Stomach (tissue), 9 donors: Measurements from ENCODE around the gene ERC2. TPM values are rescaled to one million over a fixed set of nuclear protein-coding genes. Genes with fewer than 3 reads are reported as not detected.

Source experiments
- DNase-seq, 2 donors: peaks; one replicate each; pipeline versions ENCODE4 v3.0.0 to v3.0.0-alpha.2; 2013 to 2019
- H3K27ac ChIP-seq, 5 donors: fragments of 200-600 bp in 4 of 5; sonication (generic) in 4 of 5; one replicate each; pipeline ENCODE4 v1.5.1; 2013 to 2019; ENCODE audit warnings: mild to moderate bottlenecking in 1 of 5, moderate library complexity in 1 of 5
- H3K27me3 ChIP-seq, 3 donors: fragments of 200-600 bp; sonication (generic); one replicate each; pipeline ENCODE4 v1.5.1; 2017 to 2019; ENCODE audit warnings: mixed run types in 1 of 3
- H3K36me3 ChIP-seq, 4 donors: fragments of 200-600 bp; sonication (generic); 1 replicate in 3 of 4; 2 replicates in 1 of 4; pipeline ENCODE4 v1.5.1; 2016 to 2019
- H3K4me1 ChIP-seq, 4 donors: fragments of 200-600 bp; sonication (generic); one replicate each; pipeline ENCODE4 v1.5.1; 2016 to 2019
- H3K4me3 ChIP-seq, 4 donors: fragments of 200-600 bp; sonication (generic) in 3 of 4; one replicate each; pipeline ENCODE4 v1.5.1; 2016 to 2019; ENCODE audit warnings: mild to moderate bottlenecking in 1 of 4
- H3K9me3 ChIP-seq, 4 donors: fragments of 200-600 bp; sonication (generic); one replicate each; pipeline ENCODE4 v1.5.1; 2016 to 2019
- CTCF ChIP-seq, 7 experiments: fragments of 450-650 bp in 4 of 7; fragments of 200-600 bp in 3 of 7; sonication (generic) in 3 of 7; IDR thresholded peaks; one replicate each; pipeline ENCODE4 v1.5.1; 2016 to 2019; ENCODE audit warnings: antibody characterized with exemption in 7 of 7, control low read depth in 2 of 7, mild to moderate bottlenecking in 1 of 7
- EP300 ChIP-seq: sonication (generic); formaldehyde crosslinking; IDR thresholded peaks from one replicate; pipeline ENCODE4 v1.6.1; 2017; ENCODE audit warnings: antibody characterized with exemption
- POLR2A ChIP-seq, 4 donors: fragments of 450-650 bp; IDR thresholded peaks; one replicate each; pipeline ENCODE4 v1.6.1; 2016; ENCODE audit warnings: antibody characterized with exemption in 4 of 4, control low read depth in 2 of 4, mild to moderate bottlenecking in 1 of 4, moderate library complexity in 1 of 4
- POLR2AphosphoS5 ChIP-seq, 3 donors: sonication (generic); formaldehyde crosslinking; IDR thresholded peaks; one replicate each; pipeline ENCODE4 v1.6.1; 2016; ENCODE audit warnings: antibody characterized with exemption in 3 of 3
- WGBS, 5 donors: extraction: QIAGEN DNeasy Blood & Tissue Kit in 3 of 5; methylation state at CpG; one replicate each; pipeline versions ENCODE4 v1.1.5 to v1.1.7; 2013 to 2018; 5-methylcytosine and 5-hydroxymethylcytosine counted together
- intact Hi-C: fragments of 100-400 bp; cut with DNase I; formaldehyde crosslinking; loops from one replicate; pipeline ENCODE4 v1.15.1; 2023; ENCODE audit warnings: low total_unique reads
- polyA plus RNA-seq, 3 donors: library from polyadenylated mRNA; stranded (reverse); fragments of 200-250 nt; gene quantifications; one replicate each; pipeline ENCODE4 v1.2.3, GENCODE V29; 2013
- total RNA-seq, 5 donors: library from RNA; depleted of rRNA; stranded (reverse); fragments of >200 nt; gene quantifications; one replicate each; pipeline versions ENCODE4 v1.1.0 to v1.2.3, GENCODE V29; 2014 to 2016
- donor health status: healthy with polysubstance abuse.
- donor health status: Bipolar disorder and iron deficiency.
- donor health status: healthy.

ERC2 gene
- total and polyA plus RNA-seq, 8 donors, result 0.43 to 3.1 (median 1.3) TPM; not detected in 2

GRCh38 chr3:55863028-55863427, 605.2 kb downstream of the ERC2 start:
- no peak overlapping the region for H3K4me3 ChIP-seq
- no peak for DNase-seq
- no peak overlapping the region for H3K27ac ChIP-seq
- TF ChIP-seq POLR2AphosphoS5 (IDR thresholded peaks at IDR 0.05), result no peak
- TF ChIP-seq POLR2A (IDR thresholded peaks at IDR 0.05), result no peak
- TF ChIP-seq CTCF (IDR thresholded peaks at IDR 0.05), result no peak
- TF ChIP-seq EP300, result no peak
- no peaks in the 10 kb centered on the region for H3K36me3 ChIP-seq
- 80 to 94% (median 85%) methylated on average over 4 of the region's 4 CpGs for WGBS, 5 donors
- intact Hi-C loops, result no loop called here
- no peaks in the 10 kb centered on the region for H3K27me3 ChIP-seq
- H3K9me3 ChIP-seq, result no peaks in the 10 kb centered on the region
- H3K4me1 ChIP-seq, result peaks cover 0 to 6% (median 0%) of the 10 kb centered on the region in 4 donors

- Histone ChIP-seq H3K36me3 (no peaks in the 10 kb centered on the region), H3K27ac (no peak overlapping the region), H3K4me3 (no peak overlapping the region), H3K9me3 (no peaks in the 10 kb centered on the region), H3K4me1 (peaks cover 0 to 6% (median 0%) of the 10 kb centered on the region in 4 donors), H3K27me3 (no peaks in the 10 kb centered on the region)
- peak in 1 of 2 donors; percentile 55 for DNase-seq
- TF ChIP-seq CTCF (IDR thresholded peaks at IDR 0.05), result no peak
- intact Hi-C loops, result no loop called here
- WGBS, 5 donors, result 58 to 68% (median 63%) methylated on average over 11 of the region's 11 CpGs
These were observed 608.1 kb downstream of the ERC2 start for GRCh38 chr3:55860049-55860721.

GRCh38 chr3:55859305-55859704, 609.0 kb downstream of the ERC2 start:
- Histone ChIP-seq H3K4me3 (no peak overlapping the region), H3K27me3 (no peaks in the 10 kb centered on the region), H3K36me3 (no peaks in the 10 kb centered on the region), H3K27ac (no peak overlapping the region), H3K9me3 (no peaks in the 10 kb centered on the region), H3K4me1 (peaks cover 0 to 6% (median 0%) of the 10 kb centered on the region in 4 donors)
- no peak for TF ChIP-seq EP300
- no peak for TF ChIP-seq POLR2A (IDR thresholded peaks at IDR 0.05)
- no peak for TF ChIP-seq CTCF (IDR thresholded peaks at IDR 0.05)
- no peak for TF ChIP-seq POLR2AphosphoS5 (IDR thresholded peaks at IDR 0.05)
- no peak for DNase-seq
- intact Hi-C loops, result no loop called here
- 64 to 83% (median 79%) methylated on average over 2 of the region's 2 CpGs for WGBS, 5 donors

GRCh38 chr3:55858727-55859126, 609.5 kb downstream of the ERC2 start:
- Histone ChIP-seq H3K27ac (no peak overlapping the region), H3K27me3 (no peaks in the 10 kb centered on the region), H3K36me3 (no peaks in the 10 kb centered on the region), H3K9me3 (no peaks in the 10 kb centered on the region), H3K4me1 (peaks cover 0 to 6% (median 0%) of the 10 kb centered on the region in 4 donors), H3K4me3 (no peak overlapping the region)
- TF ChIP-seq EP300 (no peak), CTCF (IDR thresholded peaks at IDR 0.05) (no peak), POLR2A (IDR thresholded peaks at IDR 0.05) (no peak), POLR2AphosphoS5 (IDR thresholded peaks at IDR 0.05) (no peak)
- WGBS, 5 donors, result 84 to 95% (median 88%) methylated on average over 4 of the region's 4 CpGs
- DNase-seq, result no peak
- intact Hi-C loops, result no loop called here
